Chondrocyte (in vitro differentiated cells): ENCODE results near the gene CACNA1C. TPM values are rescaled to one million over a fixed set of nuclear protein-coding genes. Genes with fewer than 3 reads are reported as not detected.

Experiments
- DNase-seq: peaks from one replicate; pipeline ENCODE4 v3.0.0; 2021; ENCODE audit warnings: mixed read lengths, low spot score
- H3K27ac Mint-ChIP-seq: one replicate; pipeline ENCODE4 v1.8.0; 2021; ENCODE audit warnings: mild to moderate bottlenecking, moderate library complexity, mixed read lengths; ENCODE audit not compliant: unreplicated experiment
- H3K27me3 Mint-ChIP-seq: 2 replicates; pipeline ENCODE4 v1.8.0; 2021; ENCODE audit warnings: low read depth, mixed read lengths
- H3K36me3 Mint-ChIP-seq: 2 replicates; pipeline ENCODE4 v1.8.0; 2021; ENCODE audit warnings: low read depth, mixed read lengths
- H3K4me1 Mint-ChIP-seq: 2 replicates; pipeline ENCODE4 v1.8.0; 2021; ENCODE audit warnings: low read depth, mild to moderate bottlenecking, mixed read lengths
- H3K4me3 Mint-ChIP-seq: one replicate; pipeline ENCODE4 v1.8.0; 2021; ENCODE audit warnings: mild to moderate bottlenecking, moderate library complexity, mixed read lengths; ENCODE audit not compliant: unreplicated experiment
- H3K9me3 Mint-ChIP-seq: 2 replicates; pipeline ENCODE4 v1.8.0; 2021; ENCODE audit warnings: low read depth, mixed read lengths
- CTCF ChIP-seq: fragments of 200-600 bp; sonication (generic); IDR thresholded peaks from 2 replicates; pipeline ENCODE4 v1.5.0; 2021; ENCODE audit warnings: antibody characterized with exemption, mild to moderate bottlenecking, moderate library complexity
- total RNA-seq: library from RNA; stranded (reverse); gene quantifications from 3 replicates; pipeline ENCODE4 v1.2.1, GENCODE V29; 2021

Gene CACNA1C
- total RNA-seq, 1 donor from 2014 or later: 27.0 TPM

DNA sequence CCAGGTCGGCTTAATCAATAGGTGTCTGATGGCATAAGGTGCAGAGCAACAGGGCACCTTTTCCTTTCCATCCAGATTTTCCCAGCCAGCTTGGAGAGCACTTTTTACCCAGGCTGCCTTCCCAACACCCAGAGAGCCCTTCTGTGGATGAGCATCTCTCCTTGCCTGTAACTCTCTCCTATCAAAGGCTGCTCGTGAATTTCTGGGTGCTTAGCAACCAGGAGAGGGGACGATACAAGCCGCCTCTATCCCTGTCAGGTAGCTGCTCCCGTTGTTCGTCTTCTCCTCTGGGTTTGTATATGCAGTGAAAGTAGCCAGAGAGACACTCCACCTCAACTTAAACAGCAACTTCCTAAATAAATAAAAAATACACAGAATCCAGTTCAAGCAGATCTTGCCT, 124.2 kb downstream of the CACNA1C start:
- H3K27me3 Mint-ChIP-seq: no peaks in the 10 kb centered on the region
- peaks cover 3% of the 10 kb centered on the region for H3K36me3 Mint-ChIP-seq
- H3K9me3 Mint-ChIP-seq: no peaks in the 10 kb centered on the region
- H3K4me3 Mint-ChIP-seq: no peak overlapping the region
- H3K27ac Mint-ChIP-seq: no peak overlapping the region
- TF ChIP-seq CTCF: no peak
- H3K4me1 Mint-ChIP-seq: peaks cover 37% of the 10 kb centered on the region
- DNase-seq: no peak

- DNase-seq: no peak
- Mint-ChIP-seq H3K36me3 (peaks cover 3% of the 10 kb centered on the region), H3K4me3 (no peak overlapping the region), H3K9me3 (no peaks in the 10 kb centered on the region), H3K27me3 (no peaks in the 10 kb centered on the region), H3K4me1 (peaks cover 37% of the 10 kb centered on the region), H3K27ac (no peak overlapping the region)
- TF ChIP-seq CTCF: no peak
Measured at GRCh38 chr12:2177751-2178150, 125.0 kb downstream of the CACNA1C start.

- H3K27ac Mint-ChIP-seq: peak overlapping the region; percentile 88
- no peak overlapping the region for H3K4me3 Mint-ChIP-seq
- peaks cover 3% of the 10 kb centered on the region for H3K36me3 Mint-ChIP-seq
- no peak for TF ChIP-seq CTCF
- no peaks in the 10 kb centered on the region for H3K27me3 Mint-ChIP-seq
- DNase-seq: no peak
- peaks cover 44% of the 10 kb centered on the region for H3K4me1 Mint-ChIP-seq
- H3K9me3 Mint-ChIP-seq: no peaks in the 10 kb centered on the region
Measured at GRCh38 chr12:2179058-2179457, 126.3 kb downstream of the CACNA1C start.

DNA sequence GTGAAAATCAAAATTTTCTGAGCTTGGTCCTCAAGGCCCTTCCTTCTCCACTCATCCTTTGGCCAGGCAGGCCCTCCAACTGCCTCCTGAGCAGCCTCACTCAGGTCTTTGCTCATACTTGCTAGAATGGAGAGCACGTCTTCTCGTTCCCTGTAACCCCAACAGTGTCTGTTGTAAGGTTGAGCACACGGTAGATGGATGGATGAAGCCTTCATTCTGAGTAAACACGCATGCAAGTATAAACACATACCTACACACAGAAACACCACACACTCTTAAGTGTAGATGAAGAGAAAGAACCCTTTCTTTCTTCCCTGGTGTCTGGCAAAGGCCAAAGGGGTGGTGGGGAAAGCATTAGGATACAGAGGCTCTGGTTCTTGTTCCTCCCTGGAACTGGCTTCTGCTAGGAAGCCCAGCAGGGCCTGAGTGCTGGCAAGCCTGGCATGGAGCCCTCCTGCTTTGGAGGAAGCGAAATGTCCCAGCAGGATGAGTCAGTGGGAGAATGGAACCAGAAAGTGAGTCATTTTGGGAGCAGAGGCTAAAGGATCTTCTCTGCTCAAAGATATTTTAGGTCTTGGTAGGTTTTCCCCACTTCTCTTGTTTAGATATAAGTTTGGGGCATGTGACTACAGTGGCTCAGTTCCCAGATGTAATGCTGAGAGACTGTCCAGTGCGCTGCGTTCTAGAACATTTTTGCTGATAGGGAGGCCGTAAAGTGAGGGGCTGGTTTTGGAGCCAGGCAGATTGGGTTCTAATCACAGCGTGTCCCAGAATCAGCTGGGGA, 127.4 kb downstream of the CACNA1C start:
- H3K4me3 Mint-ChIP-seq: peak overlapping the region; percentile 17
- TF ChIP-seq CTCF: no peak
- H3K36me3 Mint-ChIP-seq: peaks cover 4% of the 10 kb centered on the region
- H3K4me1 Mint-ChIP-seq: peaks cover 48% of the 10 kb centered on the region
- H3K9me3 Mint-ChIP-seq: no peaks in the 10 kb centered on the region
- H3K27me3 Mint-ChIP-seq: no peaks in the 10 kb centered on the region
- peak overlapping the region; percentile 88 for H3K27ac Mint-ChIP-seq
- DNase-seq: no peak

GRCh38 chr12:2180737-2181082, 127.9 kb downstream of the CACNA1C start:
- H3K36me3 Mint-ChIP-seq: peaks cover 6% of the 10 kb centered on the region
- no peak overlapping the region for H3K4me3 Mint-ChIP-seq

More at GRCh38 chr12:2180737-2181082, 127.9 kb downstream of the CACNA1C start:
- no peak for DNase-seq
- Mint-ChIP-seq H3K27me3 (no peaks in the 10 kb centered on the region), H3K27ac (peak overlapping the region; percentile 88), H3K9me3 (no peaks in the 10 kb centered on the region), H3K4me1 (peaks cover 48% of the 10 kb centered on the region)
- TF ChIP-seq CTCF: no peak
